HG03378 (cell line): ENCODE data around the gene DRAM1.
"Not testable (repeated sequence)": the region's sequence is repeated elsewhere in the genome, so short reads cannot be mapped to it uniquely, and the experiment has no call there.

Experiments
- ATAC-seq: cut with Tn5 transposase; IDR thresholded peaks from one replicate; pipeline ENCODE4 v1.9.1; 2021; ENCODE audit warnings: mild to moderate bottlenecking, moderate library complexity; ENCODE audit not compliant: unreplicated experiment

DRAM1 gene

DNA sequence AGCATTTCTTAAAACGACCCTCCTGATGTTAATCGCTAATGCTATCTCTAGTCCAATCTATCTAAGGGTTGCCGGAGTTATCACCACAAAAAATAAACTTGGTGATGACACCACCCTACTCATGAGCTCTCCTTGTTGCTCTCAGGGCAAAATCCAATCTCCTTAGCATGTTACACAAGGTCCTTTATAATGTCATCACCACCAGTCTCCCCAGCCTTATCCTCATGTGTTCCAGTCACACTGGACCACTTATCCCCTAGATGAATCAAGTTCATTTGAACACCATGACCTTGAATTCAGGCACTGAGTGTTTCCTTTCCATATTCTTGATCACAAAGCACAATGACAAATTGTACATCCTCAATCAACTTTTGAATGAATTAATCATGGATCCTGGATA lies 19.0 kb upstream of the DRAM1 start:
- ATAC-seq, result no peak

DNA sequence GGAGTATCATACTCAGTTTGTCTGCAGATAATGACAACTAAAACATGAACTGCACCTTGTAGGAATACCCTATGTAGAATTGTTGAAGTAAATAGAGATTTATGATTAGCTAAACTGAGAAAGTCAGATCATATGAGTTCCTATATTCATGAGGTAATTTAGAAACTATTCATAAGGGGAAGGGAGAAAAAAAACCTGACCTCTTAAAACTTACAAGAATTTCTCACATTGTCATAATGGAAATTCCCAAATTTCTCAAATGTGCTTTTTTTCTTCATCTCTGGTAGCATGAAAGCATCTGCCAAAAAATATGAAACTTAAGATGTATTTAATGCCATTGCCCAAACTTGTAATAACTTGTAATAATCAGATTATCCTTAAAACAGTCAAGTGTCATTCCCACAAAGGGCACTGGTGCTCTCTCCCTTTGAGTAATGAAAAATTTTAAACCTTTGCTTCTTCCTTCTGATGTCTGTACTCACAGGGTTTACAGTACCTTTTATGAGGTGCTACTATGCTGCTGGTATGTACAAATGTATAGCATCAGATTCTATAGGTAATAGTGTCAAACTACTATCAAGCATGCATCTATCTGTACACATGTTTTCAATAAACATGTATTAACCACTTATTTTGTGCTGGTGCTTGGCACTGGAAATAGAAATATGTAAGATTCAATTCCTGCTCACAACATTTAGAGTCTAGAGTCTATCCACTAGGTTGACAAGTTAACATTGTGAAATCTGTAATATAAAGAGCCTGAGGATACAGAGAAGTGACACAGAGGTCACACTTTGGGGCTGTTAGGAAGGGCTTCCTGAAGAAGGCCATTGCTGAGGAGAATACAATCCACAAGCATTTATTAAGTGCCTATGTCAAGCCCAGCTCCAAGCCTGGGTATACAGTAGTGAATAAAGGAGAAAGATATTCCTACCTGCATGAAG lies 17.4 kb upstream of the DRAM1 start:
- ATAC-seq, result peak; percentile 50

DNA sequence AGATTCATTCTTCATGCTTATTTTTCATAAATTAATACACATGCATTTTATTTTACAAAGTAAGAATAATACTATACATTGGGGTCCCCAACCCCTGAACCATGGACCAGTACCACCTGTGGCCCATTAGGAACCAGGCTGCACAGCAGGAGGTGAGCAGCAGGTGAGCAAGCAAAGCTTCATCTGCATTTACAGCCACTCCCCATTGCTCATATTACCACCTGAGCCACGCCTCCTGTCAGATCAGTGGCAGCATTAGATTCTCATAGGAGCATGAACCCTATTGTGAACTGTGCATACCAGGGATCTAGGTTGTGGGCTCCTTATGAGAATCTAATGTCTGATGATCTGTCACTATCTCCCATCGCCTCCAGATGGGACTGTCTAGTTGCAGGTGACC lies 15.7 kb upstream of the DRAM1 start:
- not testable (repeated sequence) for ATAC-seq

DNA sequence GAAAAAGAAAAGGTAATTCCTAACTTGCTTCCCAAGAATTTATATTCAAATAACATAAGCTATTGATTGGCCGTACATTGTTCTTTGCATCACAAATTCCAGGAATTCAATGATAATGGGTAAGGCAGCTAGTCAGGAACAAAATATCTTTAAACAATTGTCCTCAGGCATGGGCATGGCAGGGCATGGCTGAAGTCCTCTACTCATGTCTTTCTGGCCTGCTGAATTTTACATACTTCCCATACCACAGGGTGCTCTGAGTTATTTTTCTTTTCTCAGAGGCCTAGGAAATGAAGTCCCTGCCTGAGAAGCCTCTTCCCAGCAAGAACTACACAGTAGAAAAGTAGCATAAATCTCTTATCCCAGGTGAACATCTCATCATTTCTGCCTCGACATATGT lies 15.1 kb upstream of the DRAM1 start:
- no peak for ATAC-seq

DNA sequence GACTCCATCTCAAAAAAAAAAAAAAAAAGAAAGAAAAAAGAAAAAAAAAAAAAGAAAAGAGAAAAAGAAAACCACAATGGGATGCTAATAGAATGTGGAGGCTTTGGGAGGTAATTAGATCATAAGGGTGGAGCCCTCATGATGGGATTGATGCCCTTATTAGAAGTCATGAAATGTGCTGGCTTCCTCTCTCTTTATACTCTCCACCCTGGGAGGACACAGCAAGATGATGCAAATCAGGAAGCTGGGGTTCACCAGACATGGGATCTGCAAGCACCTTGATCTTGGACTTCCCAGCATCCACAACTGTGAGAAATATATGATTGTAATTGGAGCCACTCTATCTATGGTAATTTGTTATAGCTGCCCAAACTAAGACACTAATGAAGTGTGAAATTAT lies 13.4 kb upstream of the DRAM1 start:
- no peak for ATAC-seq

DNA sequence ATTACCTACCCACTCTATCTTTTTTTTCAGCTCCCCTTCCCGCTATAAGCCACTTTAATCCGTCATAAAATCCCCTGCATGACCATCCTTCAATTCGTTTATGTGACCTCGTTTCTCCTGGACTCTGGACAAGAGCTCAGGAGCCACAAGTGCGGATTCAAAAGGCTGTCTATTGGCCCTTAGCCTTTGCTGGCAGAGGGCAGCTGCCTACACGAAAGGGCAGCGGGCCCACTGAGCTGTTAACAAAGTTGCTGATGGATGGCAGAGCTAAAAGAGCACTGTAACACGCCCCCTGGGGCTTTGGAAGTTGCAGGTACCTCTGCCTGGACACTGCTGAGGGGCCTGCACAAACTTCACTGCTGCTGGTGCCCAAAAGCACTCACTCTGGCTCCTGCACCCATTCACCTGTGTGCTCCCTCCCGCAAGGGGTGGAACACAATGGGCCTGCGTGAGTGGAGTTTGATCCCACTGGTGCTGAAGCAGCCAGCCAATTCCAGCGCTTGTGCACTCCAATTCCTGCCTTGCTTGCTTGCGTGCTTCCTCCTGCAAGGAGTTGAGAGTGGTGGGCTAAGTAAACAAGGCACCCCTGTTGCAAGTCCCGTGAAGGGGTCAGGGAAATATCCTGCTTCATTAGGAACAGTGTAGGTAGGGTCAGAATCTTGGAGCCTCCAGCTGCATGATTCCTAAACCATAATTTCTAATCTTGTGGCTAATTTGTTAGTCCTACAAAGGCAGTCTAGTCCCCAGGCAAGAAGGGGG lies 10.6 kb upstream of the DRAM1 start:
- no peak for ATAC-seq

DNA sequence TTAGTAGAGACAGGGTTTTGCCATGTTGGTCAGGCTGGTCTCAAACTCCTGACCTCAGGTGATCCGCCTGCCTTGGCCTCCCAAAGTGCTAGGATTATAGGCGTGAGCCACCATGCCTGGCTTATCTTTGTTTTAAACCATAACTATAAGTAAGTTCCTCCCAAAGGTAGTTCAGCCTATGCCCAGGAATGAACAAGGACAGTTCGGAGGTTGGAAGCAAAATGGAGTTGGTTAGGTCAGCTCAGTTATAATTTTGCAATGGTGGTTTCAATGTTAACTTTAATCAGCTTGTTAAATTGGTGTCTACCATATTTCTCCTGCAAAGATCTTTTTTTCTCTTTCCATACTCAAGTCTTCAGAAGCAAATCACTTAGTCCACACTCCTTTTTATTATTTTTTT lies 9.8 kb upstream of the DRAM1 start:
- ATAC-seq, result not testable (repeated sequence)

DNA sequence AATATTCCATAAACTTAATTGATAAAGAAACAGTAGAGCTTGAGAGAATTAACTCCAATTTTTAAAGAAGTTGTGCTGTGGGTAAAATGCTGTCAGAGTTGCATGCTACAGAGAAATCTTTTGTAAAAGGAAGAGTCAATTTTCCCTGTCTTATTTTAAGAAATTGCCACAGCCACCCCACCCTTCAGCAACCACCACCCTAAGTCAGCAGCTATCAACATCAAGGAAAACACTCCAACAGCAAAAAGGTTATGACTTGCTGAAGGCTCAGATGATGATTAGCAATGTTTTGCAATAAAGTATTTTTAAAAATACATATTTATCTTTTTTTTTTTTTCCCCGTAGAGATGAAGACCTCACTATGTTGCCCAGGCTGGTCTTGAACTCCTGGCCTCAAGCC lies 6.5 kb upstream of the DRAM1 start:
- ATAC-seq, result no peak

DNA sequence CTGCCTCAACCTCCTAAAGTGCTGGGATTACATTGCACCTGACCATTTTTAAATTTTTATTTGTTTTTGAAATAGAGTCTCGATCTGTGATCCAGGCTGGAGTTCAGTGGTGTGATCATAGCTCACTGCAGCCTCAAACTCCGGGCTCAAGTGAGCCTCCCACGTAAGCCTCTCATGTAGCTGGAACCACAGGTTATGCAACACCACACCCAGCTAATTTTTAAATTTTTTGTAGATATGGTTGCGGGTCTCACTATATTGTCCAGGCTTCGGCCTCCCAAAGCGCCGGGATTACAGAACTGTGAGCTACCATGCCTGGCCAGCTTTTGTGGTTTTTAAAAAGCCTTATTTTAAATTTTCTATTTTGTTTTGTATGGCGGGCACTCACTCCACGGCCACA lies 2.2 kb upstream of the DRAM1 start:
- no peak for ATAC-seq

DNA sequence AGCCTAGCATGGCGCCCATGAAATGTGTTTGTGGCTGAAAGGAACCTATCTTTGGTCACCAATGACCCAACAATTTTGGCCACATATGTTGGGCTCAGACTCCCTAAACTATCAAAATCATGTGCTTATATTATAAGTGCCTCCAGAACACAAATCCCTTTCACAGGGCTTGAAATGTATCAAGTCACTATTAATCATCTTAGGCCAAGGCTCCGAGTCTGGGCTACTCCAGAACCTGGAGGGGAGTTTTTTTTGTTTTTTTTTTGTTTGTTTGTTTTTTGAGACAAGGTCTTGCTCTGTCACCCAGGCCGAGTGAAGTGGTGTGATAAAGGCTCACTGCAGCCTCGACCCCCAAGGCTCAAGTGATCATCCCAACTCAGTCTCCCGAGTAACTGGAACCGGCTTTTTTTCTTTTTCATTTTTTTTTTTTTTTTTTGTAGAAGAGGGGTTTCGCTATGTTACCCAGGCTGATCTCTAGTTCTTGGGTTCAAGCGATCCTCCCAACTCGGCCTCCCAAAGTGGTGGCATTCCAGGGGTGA lies 989 bp upstream of the DRAM1 start:
- no peak for ATAC-seq

DNA sequence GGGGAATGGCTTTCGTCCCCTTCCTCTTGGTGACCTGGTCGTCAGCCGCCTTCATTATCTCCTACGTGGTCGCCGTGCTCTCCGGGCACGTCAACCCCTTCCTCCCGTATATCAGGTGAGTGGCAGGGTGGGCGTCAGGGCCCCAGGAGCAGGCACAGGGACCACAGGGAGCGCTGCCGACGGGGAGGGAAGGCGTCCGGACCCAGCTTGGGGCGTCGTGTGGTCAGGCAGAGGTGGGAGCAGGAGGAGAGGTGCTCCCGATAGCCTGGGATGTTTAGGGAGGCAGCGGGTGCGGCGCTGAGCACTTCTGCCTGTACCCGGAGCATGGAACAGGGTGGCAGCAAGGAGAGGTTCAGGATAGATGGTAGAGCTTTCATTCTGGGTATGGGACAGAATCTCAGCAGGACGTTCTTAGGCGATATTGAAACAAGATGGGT lies 444 bp downstream of the DRAM1 start:
- ATAC-seq, result peak; percentile 15

DNA sequence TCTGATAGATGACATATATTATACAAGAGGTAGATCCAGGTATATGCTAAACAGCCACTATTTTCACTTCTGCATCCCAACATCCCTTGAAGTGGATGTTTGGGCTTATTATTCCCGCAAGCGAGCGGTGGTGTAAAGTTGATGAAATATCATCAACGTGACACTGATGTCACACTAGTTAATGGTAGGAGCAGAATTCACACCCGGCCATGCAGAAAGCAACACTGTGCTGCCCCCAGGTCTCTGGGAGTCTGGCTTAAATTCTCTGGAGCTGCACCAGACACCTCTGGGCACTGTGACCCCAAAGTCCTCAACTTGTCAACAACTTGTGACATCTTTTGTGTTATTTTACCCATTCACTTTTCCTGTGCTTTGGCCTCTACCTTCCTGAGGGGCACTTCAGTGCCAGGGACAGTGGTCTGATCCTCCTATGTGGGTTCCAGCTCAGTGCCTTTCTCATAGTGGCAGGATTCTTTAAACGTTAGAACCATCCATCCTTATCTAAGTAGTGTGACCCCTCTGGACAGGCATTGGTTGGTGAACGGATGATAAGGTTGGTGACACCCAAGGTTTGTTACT lies 952 bp downstream of the DRAM1 start:
- ATAC-seq, result peak; percentile 24

DNA sequence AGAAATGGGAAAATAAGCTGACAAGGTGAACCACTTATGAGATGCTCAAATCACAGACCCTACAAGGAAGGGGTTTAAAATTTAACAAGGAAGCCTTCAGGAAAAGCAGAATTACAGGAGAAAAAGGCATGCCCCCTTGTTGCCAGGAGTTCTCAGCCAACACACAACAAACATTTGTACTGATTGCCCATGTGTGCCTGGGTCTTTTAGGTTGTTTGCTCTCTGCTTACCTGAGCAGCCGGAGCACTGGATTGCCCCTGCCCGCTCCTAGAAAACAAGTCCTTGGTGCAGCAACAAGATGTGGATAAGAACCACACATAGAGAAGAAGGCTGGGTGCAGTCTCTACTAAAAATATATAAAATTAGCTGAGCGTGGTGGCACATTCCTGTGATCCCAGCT lies 3.4 kb downstream of the DRAM1 start:
- ATAC-seq, result no peak

DNA sequence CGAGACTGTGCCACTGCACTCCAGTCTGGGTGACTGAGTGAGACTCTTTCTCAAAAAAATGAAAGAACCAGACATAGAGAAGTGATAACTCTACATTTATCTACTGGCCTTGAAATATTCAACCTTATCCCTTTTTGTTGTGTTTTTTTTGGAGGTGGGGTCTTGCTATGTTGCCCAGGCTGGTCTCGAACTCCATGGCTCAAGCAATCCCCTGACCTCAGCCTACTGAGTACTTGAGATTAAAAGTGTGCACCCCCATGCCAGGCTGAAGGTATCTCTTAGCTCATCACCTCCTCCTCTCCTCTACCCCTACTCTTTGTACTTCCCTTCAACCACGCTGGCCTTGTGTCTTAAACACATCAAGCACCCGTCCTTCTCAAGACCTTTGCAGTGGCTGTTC lies 3.8 kb downstream of the DRAM1 start:
- no peak for ATAC-seq

DNA sequence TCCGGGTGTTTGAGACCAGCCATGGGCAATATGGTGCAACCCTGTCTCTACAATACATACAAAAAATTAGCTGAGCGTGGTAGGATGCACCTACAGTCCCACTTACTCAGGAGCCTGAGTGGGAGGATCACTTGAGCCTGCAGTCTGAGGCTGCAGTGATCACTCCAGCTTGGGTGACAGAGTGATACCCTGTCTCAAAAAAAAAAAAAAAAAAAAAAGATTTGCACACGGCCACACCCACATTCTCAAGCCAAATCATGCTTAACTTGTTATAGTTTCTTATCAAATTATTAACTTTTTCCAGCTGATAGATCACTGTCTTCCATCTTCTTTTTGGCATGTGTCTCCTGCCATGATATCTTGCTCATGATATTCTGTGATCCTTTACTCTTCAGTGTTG lies 6.8 kb downstream of the DRAM1 start:
- no peak for ATAC-seq

DNA sequence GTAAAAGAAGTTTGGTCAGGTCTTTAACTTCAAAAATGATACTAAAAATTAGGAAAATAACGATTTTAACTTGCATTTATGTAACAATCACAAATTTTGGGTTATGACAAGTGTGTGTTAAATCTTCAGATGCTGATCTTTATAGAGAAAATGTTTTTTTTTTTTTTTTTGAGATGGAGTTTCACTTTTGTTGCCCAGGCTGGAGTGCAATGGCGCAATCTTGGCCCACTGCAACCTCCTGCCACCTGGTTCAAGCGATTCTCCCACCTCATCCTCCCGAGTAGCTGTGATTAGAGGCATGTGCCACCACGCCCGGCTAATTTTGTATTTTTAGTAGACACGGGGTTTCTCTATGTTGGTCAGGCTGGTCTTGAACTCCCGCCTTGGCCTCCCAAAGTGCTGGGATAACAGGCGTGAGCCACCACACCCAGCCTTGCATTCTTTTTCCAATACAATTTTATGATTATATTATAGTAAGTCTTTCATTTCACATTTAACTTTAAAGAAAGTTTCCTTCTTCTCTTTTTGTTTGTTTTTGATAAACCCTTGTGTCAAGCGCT lies 7.5 kb downstream of the DRAM1 start:
- ATAC-seq, result not testable (repeated sequence)

DNA sequence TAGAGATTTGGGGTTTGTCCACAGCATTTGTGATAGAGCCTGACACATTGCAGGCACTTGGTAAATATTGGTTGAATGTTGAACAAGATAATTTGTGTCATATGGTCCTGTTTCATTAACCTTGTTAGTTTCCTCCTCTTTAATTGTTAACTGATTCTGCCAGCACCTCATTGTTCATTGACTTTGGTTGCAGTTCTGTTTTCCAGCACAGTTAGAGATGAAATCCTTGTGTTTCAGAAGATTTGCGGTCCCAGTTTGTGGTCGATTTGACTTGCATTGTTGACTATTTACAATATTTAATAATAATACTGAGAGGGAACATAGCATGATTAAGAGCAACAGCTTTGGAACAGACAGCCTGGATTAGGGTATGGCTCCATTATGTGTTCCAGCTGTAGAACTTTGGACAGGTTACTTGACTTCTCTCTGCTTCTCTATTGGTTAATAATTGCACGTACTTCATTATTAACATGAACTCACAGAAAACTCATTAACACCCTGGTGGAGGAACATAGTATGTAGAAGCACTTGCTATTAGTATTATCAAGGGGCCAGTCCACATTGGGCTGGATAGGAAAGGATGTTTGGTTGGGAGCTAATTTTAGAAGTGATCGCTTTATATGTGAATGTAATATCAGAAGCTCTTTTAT lies 8.7 kb downstream of the DRAM1 start:
- ATAC-seq, result peak; percentile 69

DNA sequence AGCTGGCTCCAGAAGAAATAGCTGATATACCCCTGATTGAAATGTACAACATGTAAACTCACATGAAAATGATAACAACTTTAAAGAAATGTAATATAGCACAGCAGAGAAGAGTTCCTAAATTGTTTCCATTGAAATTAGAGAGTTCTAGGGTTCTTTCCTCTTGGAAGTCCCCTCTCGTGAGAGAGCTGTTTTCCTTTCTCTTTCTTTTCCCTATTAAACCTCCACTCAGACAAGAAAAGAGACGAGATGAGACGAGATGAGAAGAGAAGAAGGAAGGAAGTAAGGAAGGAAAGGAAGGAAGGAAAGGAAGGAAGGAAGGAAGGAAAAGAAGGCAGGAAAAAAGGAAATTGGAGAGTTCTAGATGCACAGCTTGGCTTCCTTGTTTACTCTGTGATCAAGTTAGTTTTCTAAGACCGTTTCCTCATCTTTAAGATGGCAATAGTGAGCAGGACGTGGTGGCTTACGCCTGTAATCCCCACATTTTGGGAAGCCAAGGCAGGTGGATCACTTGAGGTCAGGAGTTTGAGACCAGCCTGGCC lies 11.9 kb downstream of the DRAM1 start:
- ATAC-seq, result no peak

DNA sequence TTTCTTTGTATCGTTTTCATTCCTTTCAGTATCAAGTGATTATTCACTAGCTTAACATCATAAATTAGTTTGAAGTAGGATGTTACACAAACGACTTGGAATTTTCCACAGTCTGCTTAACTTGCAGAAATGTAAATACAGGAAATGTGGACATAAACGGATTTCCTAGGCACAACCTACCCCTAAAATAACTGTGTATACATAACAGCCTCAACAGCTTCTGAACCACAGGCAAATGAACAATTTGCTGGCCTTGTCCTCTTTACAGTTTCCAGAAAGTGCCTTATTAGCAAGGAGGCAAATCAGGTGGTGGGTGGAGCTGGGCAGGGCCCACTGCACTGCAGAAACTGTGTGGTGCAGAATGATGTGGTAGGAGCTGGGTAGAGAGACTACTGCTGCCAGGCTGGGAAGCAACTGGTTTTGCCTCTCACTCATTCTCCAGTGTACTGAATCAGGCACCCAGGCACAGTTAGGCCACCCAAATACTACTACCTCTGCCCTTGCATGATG lies 14.1 kb downstream of the DRAM1 start:
- peak; percentile 84 for ATAC-seq

DNA sequence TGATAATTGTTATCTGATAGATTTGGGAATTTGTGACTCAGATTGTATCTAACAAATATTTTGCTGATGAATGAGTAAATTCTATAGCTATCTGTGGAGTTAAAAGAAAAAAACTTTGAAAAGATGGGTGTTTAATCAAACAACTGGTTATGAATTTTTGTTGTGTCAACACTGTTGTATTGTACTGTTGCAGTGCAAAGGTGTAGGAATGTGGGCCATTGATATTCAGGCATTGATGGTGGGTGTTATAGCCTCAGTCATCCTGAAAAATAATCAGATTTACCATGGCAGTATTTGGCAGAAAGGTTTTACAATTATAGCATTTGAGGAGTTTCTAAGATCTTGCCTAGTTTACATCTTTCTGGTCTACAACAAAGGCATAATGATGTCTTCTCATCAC lies 15.4 kb downstream of the DRAM1 start:
- ATAC-seq, result no peak
